CD8-positive, alpha-beta memory T cell (primary cell): ENCODE measurements around the gene PIGC. TPM values are rescaled to one million over a fixed set of nuclear protein-coding genes. Genes with fewer than 3 reads are reported as not detected.

Source experiments
- CTCF ChIA-PET: fragments of 350-600 bp; sonication (Branson Sonifier 250); formaldehyde crosslinking; loops from one replicate; lab custom pipeline; 2021; ENCODE audit warnings: antibody characterized with exemption; lab: Charles Lee
- POLR2A ChIA-PET: fragments of 350-600 bp; sonication (Branson Sonifier 250); formaldehyde crosslinking; loops from one replicate; lab custom pipeline; 2021; ENCODE audit warnings: antibody characterized with exemption; lab: Charles Lee
- DNase-seq, 5 donors: peaks; one replicate each; pipeline versions ENCODE4 v3.0.0 to v3.0.0-alpha.2; 2020 to 2022; ENCODE audit warnings: mixed read lengths in 1 of 5
- H3K27ac ChIP-seq: one replicate; pipeline ENCODE4 v1.7.0; 2013; ENCODE audit warnings: low read depth, mild to moderate bottlenecking, low read length, moderate library complexity
- H3K27me3 ChIP-seq: 2 replicates; pipeline ENCODE4 v1.7.0; 2013; ENCODE audit warnings: low read length, mild to moderate bottlenecking; ENCODE audit not compliant: insufficient read depth, poor library complexity, severe bottlenecking
- H3K36me3 ChIP-seq: 2 replicates; pipeline ENCODE4 v1.7.0; 2013; ENCODE audit warnings: mild to moderate bottlenecking, low read length, moderate library complexity; ENCODE audit not compliant: insufficient read depth
- H3K4me1 ChIP-seq: 2 replicates; pipeline ENCODE4 v1.7.0; 2013; ENCODE audit warnings: mild to moderate bottlenecking, low read length, moderate library complexity; ENCODE audit not compliant: insufficient read depth
- H3K4me3 ChIP-seq: 2 replicates; pipeline ENCODE4 v1.7.0; 2013; ENCODE audit warnings: mild to moderate bottlenecking, low read length
- H3K9me3 ChIP-seq: 2 replicates; pipeline ENCODE4 v1.7.0; 2013; ENCODE audit warnings: mild to moderate bottlenecking, low read length
- H3K27ac Mint-ChIP-seq, 8 donors: one replicate each; pipeline ENCODE4 v1.8.0; 2020 to 2021; ENCODE audit warnings: mixed read lengths in 8 of 8, mild to moderate bottlenecking in 6 of 8, inconsistent platforms in 3 of 8, moderate library complexity in 3 of 8
- H3K27me3 Mint-ChIP-seq, 2 donors: one replicate each; pipeline ENCODE4 v1.8.0; 2020 to 2021; ENCODE audit warnings: mixed read lengths in 2 of 2, mild to moderate bottlenecking in 1 of 2, moderate library complexity in 1 of 2
- H3K36me3 Mint-ChIP-seq, 3 donors: one replicate each; pipeline ENCODE4 v1.8.0; 2020 to 2021; ENCODE audit warnings: mixed read lengths in 3 of 3, inconsistent platforms in 1 of 3, mild to moderate bottlenecking in 1 of 3
- H3K4me1 Mint-ChIP-seq, 3 donors: one replicate each; pipeline ENCODE4 v1.8.0; 2020 to 2021; ENCODE audit warnings: mixed read lengths in 3 of 3, inconsistent platforms in 1 of 3, mild to moderate bottlenecking in 1 of 3
- H3K4me3 Mint-ChIP-seq, 7 donors: one replicate each; pipeline ENCODE4 v1.8.0; 2020 to 2021; ENCODE audit warnings: mixed read lengths in 7 of 7, mild to moderate bottlenecking in 6 of 7, moderate library complexity in 4 of 7, inconsistent platforms in 2 of 7
- H3K9me3 Mint-ChIP-seq, 5 donors: one replicate each; pipeline ENCODE4 v1.8.0; 2020 to 2022; ENCODE audit warnings: mixed read lengths in 5 of 5, mild to moderate bottlenecking in 3 of 5, moderate library complexity in 2 of 5, inconsistent platforms in 1 of 5
- polyA plus RNA-seq: library from polyadenylated mRNA; unstranded; fragments of 300-500 nt; fragmentation: Illumina TruSeq; gene quantifications from one replicate; pipeline ENCODE4 v1.2.3, GENCODE V29; 2021
- total RNA-seq, 2 experiments: library from RNA; stranded (reverse); gene quantifications; one replicate each; pipeline ENCODE4 v1.2.3, GENCODE V29; 2021

The PIGC gene
- total and polyA plus RNA-seq, 3 experiments from 2014 or later, result 26.4 to 88.5 (median 27.8) TPM

- no peaks in the 10 kb centered on the region for H3K27me3 ChIP-seq
- no peak overlapping the region for H3K27ac ChIP-seq
- no peaks in the 10 kb centered on the region for H3K36me3 Mint-ChIP-seq
- peaks cover 41 to 49% (median 44%) of the 10 kb centered on the region in 3 donors for H3K4me1 Mint-ChIP-seq
- H3K27ac Mint-ChIP-seq, result peak overlapping the region in 1 of 8 donors; percentile 1
- ChIA-PET POLR2A (interaction anchor here (0.6 kb wide), 1 partner anchor 185 kb away, joined by 3 read pairs; no protein-coding TSS in a partner anchor), CTCF (interaction anchor here (0.9 to 1.5 kb wide), 2 partner anchors 276 to 401 kb away, joined by 3 to 4 read pairs; no protein-coding TSS in a partner anchor)
- no peaks in the 10 kb centered on the region for H3K9me3 ChIP-seq
- no peaks in the 10 kb centered on the region for H3K36me3 ChIP-seq
- H3K9me3 Mint-ChIP-seq, result no peaks in the 10 kb centered on the region
- DNase-seq, result peak in 1 of 5 donors; percentile 7
- H3K4me1 ChIP-seq, result peaks cover 28% of the 10 kb centered on the region
- H3K4me3 Mint-ChIP-seq, result peak overlapping the region in 1 of 7 donors; percentile 39
- no peak overlapping the region for H3K4me3 ChIP-seq
- no peaks in the 10 kb centered on the region for H3K27me3 Mint-ChIP-seq
Observed at GRCh38 chr1:172402878-172403569, 40.8 kb downstream of the PIGC start.

GRCh38 chr1:172401892-172402291 lies 42.0 kb downstream of the PIGC start:
- Histone ChIP-seq H3K36me3 (no peaks in the 10 kb centered on the region), H3K9me3 (no peaks in the 10 kb centered on the region), H3K27ac (no peak overlapping the region), H3K4me1 (peaks cover 28% of the 10 kb centered on the region), H3K27me3 (no peaks in the 10 kb centered on the region), H3K4me3 (no peak overlapping the region)
- Mint-ChIP-seq H3K27me3 (no peaks in the 10 kb centered on the region), H3K36me3 (no peaks in the 10 kb centered on the region), H3K9me3 (no peaks in the 10 kb centered on the region), H3K4me1 (peaks cover 45 to 59% (median 56%) of the 10 kb centered on the region in 3 donors), H3K27ac (no peak overlapping the region), H3K4me3 (no peak overlapping the region)
- DNase-seq, result no peak
- POLR2A ChIA-PET, result no interaction called here
- CTCF ChIA-PET, result no interaction called here

- no peak overlapping the region for H3K4me3 ChIP-seq
- no peak for DNase-seq
- Mint-ChIP-seq H3K4me1 (peaks cover 45 to 59% (median 56%) of the 10 kb centered on the region in 3 donors), H3K27ac (no peak overlapping the region), H3K36me3 (no peaks in the 10 kb centered on the region), H3K4me3 (no peak overlapping the region), H3K27me3 (no peaks in the 10 kb centered on the region), H3K9me3 (no peaks in the 10 kb centered on the region)
- ChIA-PET POLR2A (no interaction called here), CTCF (no interaction called here)
- no peaks in the 10 kb centered on the region for H3K9me3 ChIP-seq
- H3K36me3 ChIP-seq, result no peaks in the 10 kb centered on the region
- H3K4me1 ChIP-seq, result peaks cover 28% of the 10 kb centered on the region
- H3K27ac ChIP-seq, result no peak overlapping the region
- H3K27me3 ChIP-seq, result no peaks in the 10 kb centered on the region
Observed at GRCh38 chr1:172401477-172401876, 42.4 kb downstream of the PIGC start.

- no peaks in the 10 kb centered on the region for H3K27me3 ChIP-seq
- no peak overlapping the region for H3K4me3 ChIP-seq
- ChIA-PET CTCF (interaction anchor here (1.9 kb wide), 2 partner anchors 16 to 398 kb away, joined by 4 to 12 read pairs; no protein-coding TSS in a partner anchor), POLR2A (no interaction called here)
- H3K36me3 ChIP-seq, result no peaks in the 10 kb centered on the region
- Mint-ChIP-seq H3K9me3 (no peaks in the 10 kb centered on the region), H3K36me3 (no peaks in the 10 kb centered on the region), H3K27me3 (no peaks in the 10 kb centered on the region), H3K4me3 (peak overlapping the region in 1 of 7 donors; percentile 38), H3K27ac (peak overlapping the region in 1 of 8 donors; percentile 19), H3K4me1 (peaks cover 45 to 65% (median 56%) of the 10 kb centered on the region in 3 donors)
- H3K9me3 ChIP-seq, result no peaks in the 10 kb centered on the region
- no peak overlapping the region for H3K27ac ChIP-seq
- no peak for DNase-seq
- peaks cover 28% of the 10 kb centered on the region for H3K4me1 ChIP-seq
Observed at GRCh38 chr1:172400722-172401105, 43.2 kb downstream of the PIGC start.

- Histone ChIP-seq H3K27me3 (no peaks in the 10 kb centered on the region), H3K4me3 (no peak overlapping the region), H3K27ac (no peak overlapping the region), H3K4me1 (peaks cover 35% of the 10 kb centered on the region), H3K9me3 (no peaks in the 10 kb centered on the region), H3K36me3 (no peaks in the 10 kb centered on the region)
- Mint-ChIP-seq H3K27me3 (no peaks in the 10 kb centered on the region), H3K27ac (peak overlapping the region in 5 of 8 donors; percentile 1 to 72 (median 29)), H3K4me1 (peaks cover 45 to 71% (median 57%) of the 10 kb centered on the region in 3 donors), H3K4me3 (peak overlapping the region in 4 of 7 donors; percentile 51 to 82 (median 64)), H3K36me3 (no peaks in the 10 kb centered on the region), H3K9me3 (no peaks in the 10 kb centered on the region)
- ChIA-PET CTCF (interaction anchor here (0.7 to 1.9 kb wide), 15 partner anchors 16 to 412 kb away, joined by 3 to 12 read pairs (median 3); partner anchors contain the start of gene PIGC), POLR2A (interaction anchor here (1.0 to 1.2 kb wide), 2 partner anchors 23 to 219 kb away, joined by 3 to 4 read pairs; no protein-coding TSS in a partner anchor)
- no peak for DNase-seq
Observed at GRCh38 chr1:172399756-172400721, 43.8 kb downstream of the PIGC start.

GRCh38 chr1:172398970-172399755 lies 44.7 kb downstream of the PIGC start:
- POLR2A ChIA-PET, result interaction anchor here (0.6 to 1.2 kb wide), 3 partner anchors 22 to 218 kb away, joined by 3 to 4 read pairs (median 3); no protein-coding TSS in a partner anchor
- H3K27ac Mint-ChIP-seq, result peak overlapping the region in 5 of 8 donors; percentile 1 to 83 (median 29)
- H3K9me3 Mint-ChIP-seq, result no peaks in the 10 kb centered on the region
- H3K36me3 Mint-ChIP-seq, result no peaks in the 10 kb centered on the region
- CTCF ChIA-PET, result interaction anchor here (0.7 to 1.9 kb wide), 18 partner anchors 9 to 411 kb away, joined by 3 to 12 read pairs (median 3); partner anchors contain the start of gene PIGC
- Histone ChIP-seq H3K9me3 (no peaks in the 10 kb centered on the region), H3K36me3 (no peaks in the 10 kb centered on the region), H3K27me3 (no peaks in the 10 kb centered on the region), H3K27ac (no peak overlapping the region), H3K4me3 (peak overlapping the region; percentile 16), H3K4me1 (peaks cover 44% of the 10 kb centered on the region)
- H3K4me3 Mint-ChIP-seq, result peak overlapping the region in 6 of 7 donors; percentile 22 to 82 (median 54)
- peak in 2 of 5 donors; percentile 21 to 39 for DNase-seq
- no peaks in the 10 kb centered on the region for H3K27me3 Mint-ChIP-seq
- H3K4me1 Mint-ChIP-seq, result peaks cover 54 to 75% (median 66%) of the 10 kb centered on the region in 3 donors

GRCh38 chr1:172398193-172398592 lies 45.7 kb downstream of the PIGC start:
- Histone ChIP-seq H3K4me3 (no peak overlapping the region), H3K27ac (no peak overlapping the region), H3K27me3 (no peaks in the 10 kb centered on the region), H3K36me3 (no peaks in the 10 kb centered on the region), H3K4me1 (peaks cover 52% of the 10 kb centered on the region), H3K9me3 (no peaks in the 10 kb centered on the region)
- ChIA-PET POLR2A (no interaction called here), CTCF (interaction anchor here (0.9 to 1.7 kb wide), 6 partner anchors 9 to 395 kb away, joined by 3 to 4 read pairs (median 3); no protein-coding TSS in a partner anchor)
- Mint-ChIP-seq H3K4me1 (peaks cover 58 to 79% (median 69%) of the 10 kb centered on the region in 3 donors), H3K27ac (peak overlapping the region in 1 of 8 donors; percentile 17), H3K4me3 (no peak overlapping the region), H3K36me3 (no peaks in the 10 kb centered on the region), H3K27me3 (no peaks in the 10 kb centered on the region), H3K9me3 (no peaks in the 10 kb centered on the region)
- no peak for DNase-seq
